ENCODE data around the gene SLC1A2. TPM values are rescaled to one million over a fixed set of nuclear protein-coding genes. Genes with fewer than 3 reads are reported as not detected.

The SLC1A2 gene
- total RNA-seq, 1 experiment from 2014 or later, result not detected

DNA sequence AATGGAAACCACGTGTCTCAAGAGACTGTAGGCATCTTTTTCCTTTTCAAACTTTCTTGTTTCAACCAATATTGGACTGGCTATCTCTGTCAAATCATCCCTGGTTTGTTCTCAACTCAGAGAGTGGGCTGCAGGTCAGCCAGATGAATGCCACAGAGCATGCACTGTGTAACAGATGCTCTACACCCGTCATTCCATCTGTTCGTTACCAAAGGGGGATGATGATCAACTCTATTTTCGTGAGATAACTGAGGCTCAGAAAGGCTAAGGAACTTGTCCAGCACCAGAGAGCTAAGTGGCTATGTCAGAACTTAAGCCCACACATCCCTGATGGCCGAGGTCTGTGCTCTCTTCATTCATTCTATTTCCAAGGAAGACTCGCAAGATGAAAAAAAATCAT lies 42.1 kb downstream of the SLC1A2 start:
- DNase-seq (ENCODE audit: low read depth), result no peak

DNA sequence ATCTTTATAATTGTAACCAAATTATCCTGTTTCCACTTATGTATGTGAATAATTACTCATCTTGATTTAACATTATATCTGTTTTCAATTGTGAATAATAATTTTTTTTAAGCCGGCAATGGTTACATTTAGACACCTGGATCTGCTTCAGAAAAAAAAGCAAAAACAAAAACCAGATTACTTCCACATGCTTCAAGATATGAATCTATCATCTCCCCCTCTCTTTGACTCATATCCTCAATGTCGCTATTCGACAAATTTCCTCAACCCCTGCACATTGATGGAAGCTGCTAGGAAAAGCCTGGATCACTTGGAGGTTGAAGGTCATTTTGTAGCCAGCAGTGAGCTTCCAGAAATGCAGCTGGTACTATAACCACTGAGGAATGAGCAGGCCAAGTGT lies 42.7 kb downstream of the SLC1A2 start:
- DNase-seq (ENCODE audit: low read depth), result no peak

DNA sequence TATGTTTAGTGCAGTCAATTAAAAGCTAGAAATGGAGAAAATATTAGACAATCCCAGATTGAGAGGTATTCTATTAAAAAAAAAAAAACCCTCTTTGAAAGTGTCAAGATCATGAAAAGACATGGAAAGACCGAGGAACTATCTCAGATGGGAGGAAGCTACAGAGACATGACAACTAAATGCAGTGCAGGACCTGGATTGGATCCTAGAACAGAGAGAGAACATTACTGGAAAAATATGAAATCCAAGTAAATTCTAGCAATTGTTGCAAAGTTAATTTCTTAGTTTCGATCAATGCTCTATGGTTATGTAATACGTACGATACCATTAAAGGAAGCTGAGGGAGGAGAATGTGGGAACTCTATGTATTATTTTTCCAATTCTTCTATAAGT lies 43.2 kb downstream of the SLC1A2 start:
- no peak for DNase-seq (ENCODE audit: low read depth)

DNA sequence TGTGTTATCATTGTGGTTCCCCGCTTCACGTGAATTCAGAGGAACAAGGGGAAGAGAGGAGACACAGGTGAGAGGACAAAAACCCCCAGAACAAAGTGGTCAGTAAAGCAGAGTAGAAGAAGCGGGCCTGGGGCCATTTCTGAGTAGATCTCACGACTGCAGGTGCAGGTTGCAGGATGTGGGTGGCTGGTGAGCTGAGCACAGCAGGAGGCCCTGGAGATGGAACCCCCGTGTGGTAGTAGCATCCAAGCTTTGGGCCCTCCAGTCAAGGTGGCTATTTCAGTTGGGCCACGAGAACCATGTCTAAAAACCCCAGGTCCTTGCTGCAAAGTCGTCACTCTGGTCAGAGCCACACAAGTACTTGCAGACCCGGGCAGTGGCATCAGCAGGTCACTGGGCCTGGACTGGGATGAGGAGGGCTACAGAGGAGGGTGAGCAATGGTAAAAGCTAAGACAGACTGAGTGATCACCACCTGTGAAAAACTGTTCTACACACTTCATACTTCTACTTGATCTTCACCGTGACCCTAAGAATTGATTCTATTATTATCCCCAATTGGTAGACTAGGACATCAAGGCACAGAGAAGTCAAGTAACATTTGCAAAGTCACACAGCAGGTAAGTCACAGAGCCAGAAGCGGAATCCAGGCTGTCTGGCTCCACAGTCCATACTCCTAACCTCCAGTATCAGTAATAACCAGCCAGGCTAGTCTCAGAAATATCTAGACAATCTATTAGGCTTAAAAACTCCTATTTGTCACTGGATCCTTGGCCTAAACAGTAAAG lies 43.8 kb downstream of the SLC1A2 start:
- no peak for DNase-seq (ENCODE audit: low read depth)

DNA sequence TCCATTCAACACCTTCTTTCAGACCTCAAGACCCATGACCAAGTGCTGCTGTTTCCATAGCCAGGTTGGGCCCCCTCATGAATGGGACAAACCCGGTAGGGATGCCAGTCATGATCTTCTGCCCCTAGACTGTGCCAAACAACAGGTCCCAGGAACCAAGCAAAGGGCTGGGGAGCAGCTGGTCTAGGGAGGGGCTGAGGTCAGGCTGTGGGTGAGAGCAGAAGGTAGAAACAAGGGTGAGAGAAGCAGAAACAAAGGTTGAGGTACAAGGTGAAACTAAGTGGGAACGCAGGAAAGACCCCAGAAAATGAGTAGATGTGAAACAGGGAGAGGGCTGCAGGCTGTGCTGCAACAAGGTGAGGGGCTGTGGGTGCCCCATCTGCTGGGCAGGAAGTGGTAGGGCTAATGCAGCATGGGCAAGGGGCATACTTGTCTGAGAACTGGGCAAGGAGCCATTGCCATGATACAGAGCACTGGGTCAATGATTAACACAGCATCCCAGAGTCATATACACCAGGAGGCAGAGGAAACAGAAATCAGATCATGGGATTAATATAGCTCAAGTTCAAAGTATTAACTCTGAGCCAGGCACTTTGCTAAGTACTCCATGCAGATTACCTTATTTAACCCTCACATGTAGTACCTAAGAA lies 45.9 kb downstream of the SLC1A2 start:
- DNase-seq (ENCODE audit: low read depth), result peak; percentile 59

DNA sequence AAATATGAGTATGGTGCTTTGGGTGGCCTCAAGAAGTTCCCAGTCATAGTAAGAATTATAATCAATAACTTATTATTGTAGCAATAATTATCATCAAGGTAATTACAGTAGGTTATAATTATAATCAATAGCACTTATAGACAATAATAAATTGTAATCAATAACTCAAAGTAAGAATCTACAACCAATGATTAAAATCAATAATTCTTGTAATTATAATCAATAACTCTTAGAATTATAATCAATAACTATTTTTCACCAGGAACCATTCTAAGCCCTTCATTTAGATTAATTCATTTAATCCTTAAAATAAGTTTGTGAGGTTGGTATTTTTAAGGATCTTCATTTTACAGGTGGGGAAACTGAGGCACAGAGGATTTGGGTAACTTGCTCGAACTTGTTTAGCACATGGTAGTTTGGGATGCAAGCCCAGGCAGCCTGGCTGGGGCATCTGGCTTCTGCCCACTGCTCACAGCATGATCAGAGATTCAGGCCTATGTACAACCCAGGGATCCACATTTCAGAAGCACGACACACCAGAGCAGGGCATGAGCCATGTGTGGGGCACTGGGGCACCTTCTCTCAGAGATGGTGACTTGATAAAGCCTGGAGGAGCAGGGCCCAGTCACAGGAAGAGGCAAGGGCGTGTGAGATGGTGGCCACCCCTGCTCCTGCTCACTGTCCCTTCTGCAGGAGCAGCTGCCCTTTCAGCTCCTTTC lies 46.6 kb downstream of the SLC1A2 start:
- peak; percentile 46 for DNase-seq (ENCODE audit: low read depth)

DNA sequence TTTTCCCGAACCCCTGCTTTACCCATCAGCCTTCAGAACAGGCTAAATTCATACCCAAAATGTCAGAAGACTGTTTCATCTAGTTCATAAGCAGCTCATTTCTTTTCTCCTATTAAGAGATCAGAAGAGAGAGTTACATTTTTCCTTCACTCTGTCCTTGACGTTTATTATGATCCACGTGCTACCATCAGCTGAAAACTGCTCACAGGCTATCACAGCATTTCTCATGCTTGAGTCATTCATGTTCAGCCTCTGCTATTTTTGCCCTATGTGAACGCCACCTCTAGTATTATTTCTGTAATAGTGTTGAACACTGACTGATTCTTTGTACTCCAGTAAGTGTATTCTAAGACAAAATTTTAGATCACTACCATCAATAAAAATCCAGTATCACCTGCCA lies 51.9 kb downstream of the SLC1A2 start:
- DNase-seq (ENCODE audit: low read depth), result peak; percentile 72

DNA sequence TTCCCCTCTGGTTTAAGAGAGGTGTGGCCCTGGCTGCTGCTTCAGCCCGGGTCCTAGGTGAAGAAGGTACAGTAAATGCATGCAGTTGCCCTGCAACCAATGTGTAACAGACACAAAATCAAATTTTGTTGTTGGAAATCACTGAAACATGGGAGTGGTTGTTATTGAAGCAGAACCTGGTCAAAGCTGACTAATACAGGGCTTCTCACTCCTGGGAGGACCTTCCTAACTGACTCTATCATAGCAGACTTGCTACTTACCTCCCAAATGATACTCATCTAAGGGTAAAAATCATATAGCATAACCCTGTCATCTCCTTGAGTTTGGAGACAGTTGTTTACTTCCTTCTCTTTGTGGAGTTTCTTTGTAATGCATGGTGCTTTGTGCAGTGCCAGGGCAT lies 52.6 kb downstream of the SLC1A2 start:
- no peak for DNase-seq (ENCODE audit: low read depth)

DNA sequence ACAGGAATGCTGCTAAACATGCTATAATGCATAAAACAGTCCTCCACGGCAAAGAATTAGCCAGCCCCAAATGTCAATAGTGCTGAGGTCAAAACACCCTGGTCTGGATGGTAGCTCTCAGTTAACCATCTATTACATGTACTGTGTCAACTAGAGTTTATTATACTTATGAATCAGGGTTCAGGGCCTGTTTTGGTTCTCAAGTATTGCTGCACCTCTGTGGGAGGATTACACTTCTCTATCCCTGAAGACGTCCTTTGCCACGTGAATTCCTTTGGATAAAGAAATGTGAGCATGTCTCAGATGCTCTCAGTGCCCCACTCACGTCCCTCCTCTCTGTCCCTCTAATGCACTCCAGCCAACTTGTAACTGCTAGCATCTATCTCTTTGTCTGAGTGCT lies 53.4 kb downstream of the SLC1A2 start:
- DNase-seq (ENCODE audit: low read depth), result no peak

DNA sequence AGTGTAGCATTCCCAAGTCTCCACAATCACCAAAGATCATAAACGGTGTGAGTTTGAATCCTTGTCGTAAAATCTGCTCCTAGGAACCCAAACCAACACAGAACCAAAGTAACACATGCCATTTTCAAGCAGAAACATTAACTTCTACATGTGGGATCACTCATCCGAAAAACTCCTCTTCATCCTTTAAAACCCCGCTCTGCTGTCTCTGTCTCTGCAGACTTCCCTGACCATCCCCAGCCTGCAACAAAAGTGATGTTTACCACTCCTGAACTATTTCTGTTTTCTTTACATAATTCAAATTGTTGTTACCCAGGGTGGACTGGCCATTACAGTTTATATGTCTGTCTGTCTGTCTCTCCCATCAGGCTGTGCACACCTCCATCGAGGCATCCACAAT lies 54.0 kb downstream of the SLC1A2 start:
- DNase-seq (ENCODE audit: low read depth), result no peak

DNA sequence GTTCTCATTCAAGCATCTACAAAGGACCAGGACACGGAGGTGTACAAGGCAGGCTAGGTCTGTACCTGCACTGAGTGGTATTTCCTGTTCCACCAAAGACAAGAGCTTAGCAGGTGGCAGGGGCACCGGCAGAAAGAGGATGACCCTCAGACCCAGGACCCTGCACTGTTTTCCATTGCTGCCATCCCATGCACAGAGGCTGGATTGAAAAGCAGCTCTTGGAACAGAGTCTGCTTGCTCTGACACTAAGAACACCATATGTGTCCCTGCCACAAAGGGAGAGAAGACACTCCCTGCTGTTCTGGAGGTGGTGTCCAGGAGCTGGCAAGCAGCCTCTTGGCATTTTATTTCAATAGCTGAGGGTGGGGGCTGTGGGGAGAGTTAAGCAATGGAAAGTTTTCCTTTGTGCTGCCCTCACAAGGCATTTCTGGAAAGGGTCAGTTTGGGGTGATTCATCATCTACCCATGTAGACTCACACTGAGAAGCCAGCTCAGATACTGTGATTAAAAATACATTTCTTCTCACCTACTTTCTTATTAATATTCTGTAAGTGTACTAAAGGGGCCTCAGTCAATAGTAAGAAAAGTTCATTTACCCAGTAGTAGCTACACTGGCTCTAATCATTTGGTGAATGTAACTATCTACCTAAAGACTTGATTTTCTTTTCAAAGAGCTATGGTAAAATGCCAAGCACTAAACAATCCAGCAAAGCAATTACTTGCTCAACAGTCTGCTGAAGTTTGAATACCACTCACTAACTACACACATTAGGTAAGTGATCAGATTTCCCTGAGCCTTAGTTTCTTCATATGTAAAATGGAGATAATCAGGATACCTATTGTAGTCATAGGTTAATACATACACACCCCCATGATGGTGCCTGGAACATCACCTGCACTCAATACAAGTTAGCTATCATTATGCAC lies 55.2 kb downstream of the SLC1A2 start:
- DNase-seq (ENCODE audit: low read depth), result peak; percentile 92

DNA sequence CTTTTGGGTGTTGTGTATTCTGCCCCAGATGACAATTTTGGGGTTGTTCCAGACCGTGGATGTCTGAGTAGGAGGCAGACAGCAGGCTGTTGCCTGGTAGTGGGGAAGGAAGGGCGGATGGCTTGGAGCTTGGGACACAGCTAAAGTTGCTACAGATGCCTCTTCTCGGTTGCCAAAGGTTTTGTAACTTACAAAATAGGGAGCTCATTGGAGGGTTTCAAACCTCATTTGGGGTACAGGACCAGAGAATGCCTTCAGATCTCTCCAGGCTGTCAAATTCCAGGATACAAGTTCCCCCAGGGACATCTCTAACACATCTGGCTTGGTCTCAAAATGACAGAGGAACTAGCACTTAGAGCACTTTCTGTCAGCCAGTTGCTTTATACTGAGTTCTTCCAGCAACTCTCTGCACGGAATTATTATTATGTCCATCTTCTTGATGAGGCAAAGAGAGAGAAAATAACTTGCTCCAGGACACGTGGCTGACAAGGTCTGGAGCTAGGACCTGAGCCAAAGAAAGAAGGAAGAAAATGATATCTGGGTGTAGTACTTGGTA lies 56.0 kb downstream of the SLC1A2 start:
- no peak for DNase-seq (ENCODE audit: low read depth)

DNA sequence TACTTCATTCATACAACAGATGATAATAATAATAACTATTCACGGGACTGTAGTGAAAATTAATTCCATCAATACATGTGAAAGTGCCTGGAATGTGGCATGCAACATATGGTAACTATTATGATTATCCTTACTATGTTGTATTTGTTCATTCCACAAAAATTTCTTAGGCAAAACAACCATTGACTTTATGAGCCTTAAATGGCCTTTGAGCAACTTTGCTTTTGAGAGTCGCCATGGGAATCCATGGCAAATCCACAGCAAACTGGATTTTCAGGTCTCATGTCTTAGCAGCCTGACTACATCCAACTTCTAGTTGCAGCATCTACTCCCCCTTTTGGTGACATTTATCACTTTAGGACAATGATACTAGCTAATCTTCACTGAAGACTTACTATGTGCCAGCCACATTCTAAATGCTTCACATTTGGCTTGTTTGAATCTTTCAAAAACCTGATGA lies 56.8 kb downstream of the SLC1A2 start:
- no peak for DNase-seq (ENCODE audit: low read depth)

DNA sequence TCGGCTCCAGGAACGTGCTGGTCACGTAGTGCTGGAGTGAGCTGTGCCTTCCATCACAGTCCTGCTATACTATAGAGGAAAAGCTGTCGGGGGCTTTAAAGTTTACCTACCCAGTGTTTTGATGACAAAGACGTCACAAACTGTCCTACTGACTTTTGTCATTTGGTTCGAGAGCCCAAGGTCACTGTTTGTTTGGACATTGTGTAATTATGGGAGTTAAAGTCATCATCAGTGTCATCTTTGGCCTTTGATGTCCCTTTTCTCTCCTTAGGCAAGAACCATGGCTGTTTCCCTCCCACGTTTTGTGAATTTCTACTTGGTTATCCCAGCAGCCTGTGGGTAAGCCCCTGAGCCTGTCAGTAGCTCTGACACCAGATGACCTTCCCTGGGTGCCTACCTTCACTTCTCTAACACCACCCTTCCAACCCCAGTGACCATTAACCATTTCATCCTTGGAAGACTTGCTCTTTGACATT lies 59.3 kb downstream of the SLC1A2 start:
- no peak for DNase-seq (ENCODE audit: low read depth)

DNA sequence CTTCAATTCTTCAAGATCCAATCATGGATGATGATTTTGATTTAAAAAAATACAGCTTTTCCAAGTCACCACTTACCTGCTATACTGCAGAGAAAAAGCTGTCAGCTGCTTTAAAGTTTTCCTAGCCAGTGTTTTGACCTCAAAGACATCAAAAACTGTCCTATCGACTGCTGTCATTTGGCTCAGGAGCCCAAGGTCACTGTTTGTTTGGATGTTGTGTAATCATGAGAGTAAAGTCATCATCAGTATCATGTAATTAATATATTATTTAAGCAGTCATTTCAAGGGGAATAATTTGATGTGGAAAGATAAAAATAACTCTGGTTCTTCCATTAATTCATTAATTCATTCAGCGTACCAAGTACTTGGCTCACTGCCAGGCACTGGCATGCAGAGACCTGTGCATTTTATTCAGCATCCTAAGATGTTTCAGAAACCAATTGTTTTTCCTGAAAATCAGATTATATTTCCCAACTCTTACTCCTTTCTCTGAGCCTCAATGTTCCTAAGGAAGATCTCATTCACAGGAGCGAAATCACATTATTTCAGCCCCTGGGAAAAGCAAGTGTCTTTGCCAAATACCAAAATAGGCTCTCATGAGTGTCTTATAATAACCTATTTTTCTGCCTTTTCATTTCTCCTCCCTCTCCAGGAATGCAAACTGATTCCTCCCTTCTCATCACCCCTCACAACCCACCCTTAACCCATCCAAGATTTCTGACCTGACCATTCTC lies 59.9 kb downstream of the SLC1A2 start:
- DNase-seq (ENCODE audit: low read depth), result no peak

DNA sequence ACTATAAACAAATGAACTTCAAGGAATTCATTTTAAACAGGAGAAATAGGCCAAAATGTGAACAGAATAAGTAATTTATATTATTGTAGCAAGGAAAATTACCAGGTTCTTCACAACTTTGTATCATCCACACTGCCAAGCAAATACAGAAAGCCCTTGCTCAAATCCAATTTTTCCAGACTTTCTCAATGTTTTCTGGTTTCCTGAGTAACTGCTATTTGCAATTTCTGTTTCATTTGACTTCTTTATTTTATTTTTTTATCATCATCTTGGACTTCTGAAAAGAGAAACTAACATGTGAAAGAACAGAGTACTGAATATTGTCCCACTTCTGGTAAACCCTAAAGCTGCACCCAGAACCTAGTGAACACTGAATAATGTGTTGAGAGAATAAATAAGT lies 61.0 kb downstream of the SLC1A2 start:
- DNase-seq (ENCODE audit: low read depth), result no peak

DNA sequence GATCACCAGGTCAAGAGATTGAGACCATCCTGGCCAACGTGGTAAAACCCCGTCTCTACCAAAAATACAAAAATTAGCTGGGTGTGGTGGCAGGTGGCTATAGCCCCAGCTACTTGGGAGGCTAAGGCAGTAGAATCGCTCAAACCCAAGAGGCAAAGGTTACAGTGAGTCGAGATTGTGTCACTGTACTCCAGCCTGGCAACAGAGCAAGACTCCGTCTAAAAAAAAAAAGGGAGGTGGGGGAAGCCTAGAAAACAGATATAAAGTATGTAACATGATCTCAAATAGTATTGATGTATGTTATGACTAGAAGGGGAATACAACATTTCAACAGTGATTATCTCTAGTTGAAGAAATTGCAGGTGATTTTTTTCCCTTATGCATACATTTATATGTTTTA lies 61.4 kb downstream of the SLC1A2 start:
- peak; percentile 59 for DNase-seq (ENCODE audit: low read depth)

DNA sequence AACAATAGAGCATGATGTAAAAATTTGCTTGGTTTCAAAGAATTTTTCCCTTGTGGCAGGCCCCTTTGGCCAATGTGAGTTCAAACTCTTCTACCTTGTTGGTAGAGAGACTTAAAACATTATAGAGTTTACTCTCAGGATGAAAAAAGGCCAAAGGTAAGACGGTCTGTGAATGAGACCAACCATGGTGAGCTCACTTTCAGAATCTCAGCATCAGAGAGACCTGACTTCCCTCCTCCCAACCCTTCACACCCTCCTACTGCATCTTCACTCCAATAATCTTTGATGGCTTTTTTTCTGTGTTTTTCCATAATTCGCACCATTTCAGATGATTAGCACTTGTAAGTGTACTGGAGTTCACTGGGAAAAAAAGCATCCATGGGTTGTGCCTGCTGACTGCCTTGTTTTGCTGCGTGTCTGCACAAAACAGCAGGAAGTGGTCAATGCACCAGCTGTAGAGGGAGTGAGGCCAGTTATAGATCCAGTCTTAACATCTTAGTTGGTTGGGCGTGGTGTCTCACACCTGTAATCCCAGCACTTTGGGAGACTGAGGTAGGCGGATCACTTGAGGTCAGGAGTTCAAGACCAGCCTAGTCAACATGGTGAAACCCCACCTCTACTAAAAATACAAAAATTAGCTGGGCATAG lies 64.1 kb downstream of the SLC1A2 start:
- no peak for DNase-seq (ENCODE audit: low read depth)

DNA sequence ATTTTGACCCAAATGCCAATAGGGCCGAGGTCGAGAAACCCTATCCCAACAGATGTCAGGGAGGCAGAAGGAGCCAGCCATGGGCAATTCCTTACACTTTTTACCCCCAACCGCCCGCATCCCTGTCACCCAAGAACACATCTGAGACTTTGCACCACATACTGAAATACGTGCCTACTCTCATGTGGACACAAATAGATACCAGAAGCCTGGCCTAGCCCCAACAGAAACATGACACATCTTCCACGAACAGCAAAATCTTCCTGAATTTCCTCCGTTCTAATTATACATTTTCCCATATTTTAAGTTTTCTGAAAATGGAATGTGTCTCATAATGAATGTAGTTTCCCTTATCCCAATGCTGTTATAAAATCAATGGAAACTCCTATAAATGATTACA lies 64.7 kb downstream of the SLC1A2 start:
- no peak for DNase-seq (ENCODE audit: low read depth)
